GM18499 (cell line): ENCODE measurements around the gene LNP1.
"Not testable (repeated sequence)": the region's sequence is repeated elsewhere in the genome, so short reads cannot be mapped to it uniquely, and the experiment has no call there.

Source experiments
- ATAC-seq: cut with Tn5 transposase; IDR thresholded peaks from one replicate; pipeline ENCODE4 v1.9.1; 2021; ENCODE audit warnings: moderate number of reproducible peaks; ENCODE audit not compliant: insufficient read depth, unreplicated experiment

LNP1 gene

GRCh38 chr3:100426067-100426682, 24.8 kb downstream of the LNP1 start:
- ATAC-seq, result no peak

- no peak for ATAC-seq
These were observed 26.4 kb downstream of the LNP1 start for GRCh38 chr3:100427699-100428098.

- no peak for ATAC-seq
These were observed 27.9 kb downstream of the LNP1 start for GRCh38 chr3:100429187-100429716.

- ATAC-seq, result no peak
These were observed 35.6 kb downstream of the LNP1 start for GRCh38 chr3:100436951-100437350.

- ATAC-seq, result no peak
These were observed 36.6 kb downstream of the LNP1 start for GRCh38 chr3:100437721-100438622.

GRCh38 chr3:100438623-100438974, 37.3 kb downstream of the LNP1 start:
- no peak for ATAC-seq

- ATAC-seq, result no peak
These were observed 39.6 kb downstream of the LNP1 start for GRCh38 chr3:100440895-100441294.

GRCh38 chr3:100443690-100444089, 42.4 kb downstream of the LNP1 start:
- no peak for ATAC-seq

GRCh38 chr3:100447067-100447466, 45.7 kb downstream of the LNP1 start:
- not testable (repeated sequence) for ATAC-seq

- ATAC-seq, result no peak
These were observed 46.7 kb downstream of the LNP1 start for GRCh38 chr3:100448079-100448478.

GRCh38 chr3:100449214-100449613, 47.9 kb downstream of the LNP1 start:
- no peak for ATAC-seq

GRCh38 chr3:100454677-100455076, 53.3 kb downstream of the LNP1 start:
- ATAC-seq, result no peak

GRCh38 chr3:100455841-100456550, 54.7 kb downstream of the LNP1 start:
- ATAC-seq, result no peak

- ATAC-seq, result no peak
These were observed 55.4 kb downstream of the LNP1 start for GRCh38 chr3:100456745-100457144.

- no peak for ATAC-seq
These were observed 56.5 kb downstream of the LNP1 start for GRCh38 chr3:100457811-100458210.

GRCh38 chr3:100458814-100459213, 57.5 kb downstream of the LNP1 start:
- ATAC-seq, result no peak

- peak; percentile 84 for ATAC-seq
These were observed 61.7 kb downstream of the LNP1 start for GRCh38 chr3:100463002-100463401.

GRCh38 chr3:100463646-100464155, 62.4 kb downstream of the LNP1 start:
- no peak for ATAC-seq

GRCh38 chr3:100465892-100466777, 64.8 kb downstream of the LNP1 start:
- ATAC-seq, result no peak

GRCh38 chr3:100467133-100467532, 65.8 kb downstream of the LNP1 start:
- no peak for ATAC-seq
